HepG2 (cell line): ENCODE results near the gene FIZ1. TPM values are rescaled to one million over a fixed set of nuclear protein-coding genes. Genes with fewer than 3 reads are reported as not detected.

Experiments used
- BRCA1 ChIP-seq: sonication (generic); formaldehyde crosslinking; IDR thresholded peaks from 2 replicates; pipeline ENCODE4 v1.4.0; 2020; ENCODE audit warnings: missing genetic modification reagents
- CBX2 ChIP-seq, 2 experiments: fragments of 200-600 bp in 1 of 2; sonication (generic); formaldehyde crosslinking in 1 of 2; IDR thresholded peaks; 2 replicates each; pipeline versions ENCODE4 v1.7.0 to v1.8.1; 2018 to 2022; ENCODE audit warnings: low read depth in 2 of 2, low read length in 1 of 2, mild to moderate bottlenecking in 1 of 2, missing genetic modification reagents in 1 of 2
- E2F2 ChIP-seq: sonication (generic); formaldehyde crosslinking; IDR thresholded peaks from 2 replicates; pipeline ENCODE4 v1.4.0; 2020; ENCODE audit warnings: missing genetic modification reagents, borderline replicate concordance
- GABPA ChIP-seq, 2 experiments: IDR thresholded peaks; 2 replicates each; pipeline ENCODE4 v1.6.1; 2011 to 2016; ENCODE audit warnings: low read depth in 2 of 2, low read length in 1 of 2, missing biosample characterization in 1 of 2, missing genetic modification characterization in 1 of 2
- GABPB1 ChIP-seq: IDR thresholded peaks from 2 replicates; pipeline ENCODE4 v1.6.1; 2016; ENCODE audit warnings: mild to moderate bottlenecking, missing genetic modification reagents, moderate library complexity, missing compliant biosample characterization
- GATAD1 ChIP-seq: IDR thresholded peaks from 2 replicates; pipeline ENCODE4 v1.6.1; 2016; ENCODE audit warnings: missing genetic modification reagents, missing compliant biosample characterization
- JARID2 ChIP-seq: sonication (generic); formaldehyde crosslinking; IDR thresholded peaks from 2 replicates; pipeline ENCODE4 v1.8.1; 2023; ENCODE audit warnings: missing genetic modification reagents, inconsistent platforms; ENCODE audit not compliant: insufficient replicate concordance
- KLF16 ChIP-seq, 2 experiments: sonication (generic) in 1 of 2; formaldehyde crosslinking in 1 of 2; IDR thresholded peaks; 2 replicates each; pipeline versions ENCODE4 v1.6.1 to v1.8.0; 2016 to 2023; ENCODE audit warnings: missing genetic modification reagents in 2 of 2, missing compliant biosample characterization in 1 of 2
- MLX ChIP-seq: IDR thresholded peaks from 2 replicates; pipeline ENCODE4 v1.6.1; 2016
- PAX8 ChIP-seq: sonication (generic); formaldehyde crosslinking; IDR thresholded peaks from 2 replicates; pipeline ENCODE4 v1.8.0; 2022; ENCODE audit warnings: mild to moderate bottlenecking, missing genetic modification reagents, borderline replicate concordance
- PLRG1 ChIP-seq: fragments of 450-650 bp; conservative IDR thresholded peaks from 2 replicates; pipeline ENCODE4 v1.6.1; 2016
- RCOR2 ChIP-seq: IDR thresholded peaks from 2 replicates; pipeline ENCODE4 v1.6.1; 2016; ENCODE audit warnings: missing biosample characterization, missing genetic modification reagents
- SKI ChIP-seq: fragments of 450-650 bp; IDR thresholded peaks from one replicate; pipeline ENCODE4 v1.6.1; 2018; ENCODE audit warnings: mild to moderate bottlenecking; ENCODE audit not compliant: partially characterized antibody
- SNRNP70 ChIP-seq: fragments of 200-400 bp; formaldehyde crosslinking; IDR thresholded peaks from 2 replicates; pipeline ENCODE4 v1.6.1; 2017; ENCODE audit warnings: mild to moderate bottlenecking, low read depth, low read length, moderate library complexity
- SRSF1 ChIP-seq: fragments of 200-400 bp; formaldehyde crosslinking; optimal IDR thresholded peaks from 2 replicates; pipeline ENCODE3; 2017; ENCODE audit warnings: mild to moderate bottlenecking, low read depth, low read length, moderate library complexity
- ZNF207 ChIP-seq: fragments of 450-650 bp; IDR thresholded peaks from 2 replicates; pipeline ENCODE4 v1.6.1; 2016; ENCODE audit warnings: antibody characterized with exemption, borderline replicate concordance
- ZNF343 ChIP-seq: sonication (generic); formaldehyde crosslinking; IDR thresholded peaks from 2 replicates; pipeline ENCODE4 v1.4.0; 2020; ENCODE audit warnings: mild to moderate bottlenecking, missing genetic modification reagents
- ZNF432 ChIP-seq: sonication (generic); formaldehyde crosslinking; IDR thresholded peaks from 2 replicates; pipeline ENCODE4 v1.5.0; 2020; ENCODE audit warnings: missing genetic modification reagents, mild to moderate bottlenecking, borderline replicate concordance
- ZNF773 ChIP-seq: sonication (generic); formaldehyde crosslinking; IDR thresholded peaks from 2 replicates; pipeline ENCODE4 v1.4.0; 2020; ENCODE audit warnings: missing genetic modification reagents, borderline replicate concordance
- ZNF776 ChIP-seq: sonication (generic); formaldehyde crosslinking; IDR thresholded peaks from 2 replicates; pipeline ENCODE4 v1.4.0; 2020; ENCODE audit warnings: mild to moderate bottlenecking, missing genetic modification reagents
- ZNF777 ChIP-seq: sonication (generic); formaldehyde crosslinking; IDR thresholded peaks from 2 replicates; pipeline ENCODE4 v1.4.0; 2020; ENCODE audit warnings: missing genetic modification reagents
- ZNF788 ChIP-seq: sonication (generic); formaldehyde crosslinking; IDR thresholded peaks from 2 replicates; pipeline ENCODE4 v1.5.0; 2020; ENCODE audit warnings: mild to moderate bottlenecking, missing genetic modification reagents, borderline replicate concordance
- polyA plus RNA-seq, 8 experiments: library from polyadenylated mRNA; depleted of rRNA in 3 of 8; stranded (reverse) in 7 of 8; unstranded in 1 of 8; fragments of >200 nt; fragmentation: Illumina TruSeq in 4 of 8; extraction: Trizol in 4 of 8; gene quantifications; 2 replicates each; pipeline versions ENCODE4 v1.2.1 to v1.2.3, GENCODE V29; 2011 to 2016; ENCODE audit warnings: low read depth in 4 of 8, missing spikeins in 1 of 8, mixed read lengths in 1 of 8; ENCODE audit not compliant: insufficient read depth in 1 of 8
- total RNA-seq, 5 experiments: library from RNA; depleted of rRNA; stranded (reverse); fragments of >200 nt; fragmentation: Illumina TruSeq; extraction: Trizol; gene quantifications; 2 replicates each; pipeline ENCODE4 v1.2.3, GENCODE V29; 2016; ENCODE audit warnings: low read depth in 1 of 5
- TF ChIP-seq, protein P1 (sequence below): sonication (generic); formaldehyde crosslinking; IDR thresholded peaks from 2 replicates; pipeline ENCODE4 v1.8.0; 2022; ENCODE audit warnings: mild to moderate bottlenecking, missing genetic modification reagents, moderate library complexity
- TF ChIP-seq, protein P2 (sequence below): sonication (generic); formaldehyde crosslinking; IDR thresholded peaks from 2 replicates; pipeline ENCODE4 v1.5.0; 2020; ENCODE audit warnings: missing genetic modification reagents
- TF ChIP-seq, protein P3 (sequence below): sonication (generic); formaldehyde crosslinking; IDR thresholded peaks from 2 replicates; pipeline ENCODE4 v1.8.0; 2022; ENCODE audit warnings: mild to moderate bottlenecking, missing genetic modification reagents

Gene FIZ1
- total and polyA plus RNA-seq, 2 of the 13 experiments (the other 11 are each of a cell fraction or from before 2014, with no cell fraction given) = 3.6 to 5.9 TPM

DNA sequence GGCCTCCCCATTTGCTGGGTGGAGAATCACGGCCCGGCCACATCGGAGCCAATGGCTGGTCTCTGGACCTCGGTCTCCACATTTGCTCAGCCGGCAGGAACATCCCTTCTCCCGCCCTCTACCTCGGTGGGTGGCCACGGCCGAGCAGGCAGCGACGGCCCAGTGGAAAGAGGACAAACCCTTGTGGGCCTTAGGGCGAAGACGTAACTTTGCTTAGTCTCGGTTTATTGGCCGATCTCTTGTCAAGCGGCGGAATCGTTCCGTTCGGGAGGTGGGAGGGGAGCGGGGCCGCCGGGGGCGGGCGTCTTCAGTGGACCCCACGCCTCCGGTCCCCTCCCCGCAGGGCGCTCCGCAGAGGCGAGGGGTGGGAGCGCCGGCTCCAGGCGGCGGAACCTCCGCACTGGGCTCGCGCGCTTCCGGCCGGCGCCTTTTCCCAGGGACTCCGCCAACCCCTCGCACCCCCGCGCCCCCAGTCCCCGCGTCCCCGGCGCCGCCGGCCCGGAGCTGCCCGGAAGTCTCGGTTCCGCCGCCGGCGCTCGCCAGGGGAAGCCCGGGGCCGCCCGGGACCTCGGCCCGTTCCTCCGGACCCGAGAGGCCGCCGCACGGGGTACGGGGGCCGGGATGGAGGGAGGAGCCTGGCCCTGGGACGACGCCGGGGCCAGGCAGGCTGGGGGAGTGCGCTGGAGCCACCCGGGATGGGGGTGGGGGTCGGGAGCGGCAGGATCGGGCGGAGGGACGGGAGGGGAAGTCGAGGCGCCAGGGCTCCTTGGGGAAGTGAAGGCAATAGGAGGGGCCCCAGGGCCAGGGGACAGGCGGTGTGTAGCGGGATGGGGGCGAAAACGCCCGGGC, 41.5 kb upstream of the FIZ1 start, which contains the start of gene ZNF580 (continued):
- peak; percentile 90 for TF ChIP-seq GABPB1 (CRISPR knock-in tag)
- no peak for TF ChIP-seq KLF16 (CRISPR knock-in tag; IDR thresholded peaks at IDR 0.05)
- TF ChIP-seq, protein P1, sequence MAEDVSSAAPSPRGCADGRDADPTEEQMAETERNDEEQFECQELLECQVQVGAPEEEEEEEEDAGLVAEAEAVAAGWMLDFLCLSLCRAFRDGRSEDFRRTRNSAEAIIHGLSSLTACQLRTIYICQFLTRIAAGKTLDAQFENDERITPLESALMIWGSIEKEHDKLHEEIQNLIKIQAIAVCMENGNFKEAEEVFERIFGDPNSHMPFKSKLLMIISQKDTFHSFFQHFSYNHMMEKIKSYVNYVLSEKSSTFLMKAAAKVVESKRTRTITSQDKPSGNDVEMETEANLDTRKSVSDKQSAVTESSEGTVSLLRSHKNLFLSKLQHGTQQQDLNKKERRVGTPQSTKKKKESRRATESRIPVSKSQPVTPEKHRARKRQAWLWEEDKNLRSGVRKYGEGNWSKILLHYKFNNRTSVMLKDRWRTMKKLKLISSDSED (CRISPR knock-in tag) = no peak
- TF ChIP-seq JARID2 (CRISPR knock-in tag) = no peak
- TF ChIP-seq SKI = no peak
- TF ChIP-seq GATAD1 (CRISPR knock-in tag) = peak; percentile 80
- no peak for TF ChIP-seq ZNF343 (CRISPR knock-in tag)
- no peak for TF ChIP-seq ZNF773
- TF ChIP-seq PLRG1 = no peak
- TF ChIP-seq RCOR2 = no peak
- no peak for TF ChIP-seq SRSF1
- peak; percentile 75 for TF ChIP-seq GABPA (IDR thresholded peaks at IDR 0.05; ENCODE audit: low read depth, low read length)
- peak; percentile 58 for TF ChIP-seq GABPA (CRISPR knock-in tag; IDR thresholded peaks at IDR 0.05; ENCODE audit: low read depth)
- TF ChIP-seq SNRNP70 = no peak
- TF ChIP-seq CBX2 (IDR thresholded peaks at IDR 0.05; ENCODE audit: low read depth, low read length) = no peak
- TF ChIP-seq CBX2 (CRISPR knock-in tag; IDR thresholded peaks at IDR 0.05; ENCODE audit: low read depth) = no peak
- no peak for TF ChIP-seq ZNF776
- TF ChIP-seq ZNF207 = no peak
- no peak for TF ChIP-seq ZNF432 (CRISPR knock-in tag)
- no peak for TF ChIP-seq PAX8
- TF ChIP-seq MLX (CRISPR knock-in tag) = no peak
- peak; percentile 36 for TF ChIP-seq ZNF777 (CRISPR knock-in tag)
- no peak for TF ChIP-seq BRCA1
- TF ChIP-seq ZNF788 (CRISPR knock-in tag) = peak; percentile 49; the same call in 1 of the 2 replicates
- no peak for TF ChIP-seq E2F2 (CRISPR knock-in tag)
- TF ChIP-seq, protein P2, sequence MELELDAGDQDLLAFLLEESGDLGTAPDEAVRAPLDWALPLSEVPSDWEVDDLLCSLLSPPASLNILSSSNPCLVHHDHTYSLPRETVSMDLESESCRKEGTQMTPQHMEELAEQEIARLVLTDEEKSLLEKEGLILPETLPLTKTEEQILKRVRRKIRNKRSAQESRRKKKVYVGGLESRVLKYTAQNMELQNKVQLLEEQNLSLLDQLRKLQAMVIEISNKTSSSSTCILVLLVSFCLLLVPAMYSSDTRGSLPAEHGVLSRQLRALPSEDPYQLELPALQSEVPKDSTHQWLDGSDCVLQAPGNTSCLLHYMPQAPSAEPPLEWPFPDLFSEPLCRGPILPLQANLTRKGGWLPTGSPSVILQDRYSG (CRISPR knock-in tag) = no peak
- TF ChIP-seq, protein P3, sequence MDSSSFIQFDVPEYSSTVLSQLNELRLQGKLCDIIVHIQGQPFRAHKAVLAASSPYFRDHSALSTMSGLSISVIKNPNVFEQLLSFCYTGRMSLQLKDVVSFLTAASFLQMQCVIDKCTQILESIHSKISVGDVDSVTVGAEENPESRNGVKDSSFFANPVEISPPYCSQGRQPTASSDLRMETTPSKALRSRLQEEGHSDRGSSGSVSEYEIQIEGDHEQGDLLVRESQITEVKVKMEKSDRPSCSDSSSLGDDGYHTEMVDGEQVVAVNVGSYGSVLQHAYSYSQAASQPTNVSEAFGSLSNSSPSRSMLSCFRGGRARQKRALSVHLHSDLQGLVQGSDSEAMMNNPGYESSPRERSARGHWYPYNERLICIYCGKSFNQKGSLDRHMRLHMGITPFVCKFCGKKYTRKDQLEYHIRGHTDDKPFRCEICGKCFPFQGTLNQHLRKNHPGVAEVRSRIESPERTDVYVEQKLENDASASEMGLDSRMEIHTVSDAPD (CRISPR knock-in tag) = no peak
